CD8-positive, alpha-beta memory T cell (primary cell): ENCODE data around the gene SLC6A11. TPM values are rescaled to one million over a fixed set of nuclear protein-coding genes. Genes with fewer than 3 reads are reported as not detected.

Source experiments
- CTCF ChIA-PET: fragments of 350-600 bp; sonication (Branson Sonifier 250); formaldehyde crosslinking; loops from one replicate; lab custom pipeline; 2021; ENCODE audit warnings: antibody characterized with exemption; lab: Charles Lee
- POLR2A ChIA-PET: fragments of 350-600 bp; sonication (Branson Sonifier 250); formaldehyde crosslinking; loops from one replicate; lab custom pipeline; 2021; ENCODE audit warnings: antibody characterized with exemption; lab: Charles Lee
- DNase-seq, 5 donors: peaks; one replicate each; pipeline versions ENCODE4 v3.0.0 to v3.0.0-alpha.2; 2020 to 2022; ENCODE audit warnings: mixed read lengths in 1 of 5
- H3K27ac ChIP-seq: one replicate; pipeline ENCODE4 v1.7.0; 2013; ENCODE audit warnings: low read depth, mild to moderate bottlenecking, low read length, moderate library complexity
- H3K27me3 ChIP-seq: 2 replicates; pipeline ENCODE4 v1.7.0; 2013; ENCODE audit warnings: low read length, mild to moderate bottlenecking; ENCODE audit not compliant: insufficient read depth, poor library complexity, severe bottlenecking
- H3K36me3 ChIP-seq: 2 replicates; pipeline ENCODE4 v1.7.0; 2013; ENCODE audit warnings: mild to moderate bottlenecking, low read length, moderate library complexity; ENCODE audit not compliant: insufficient read depth
- H3K4me1 ChIP-seq: 2 replicates; pipeline ENCODE4 v1.7.0; 2013; ENCODE audit warnings: mild to moderate bottlenecking, low read length, moderate library complexity; ENCODE audit not compliant: insufficient read depth
- H3K4me3 ChIP-seq: 2 replicates; pipeline ENCODE4 v1.7.0; 2013; ENCODE audit warnings: mild to moderate bottlenecking, low read length
- H3K9me3 ChIP-seq: 2 replicates; pipeline ENCODE4 v1.7.0; 2013; ENCODE audit warnings: mild to moderate bottlenecking, low read length
- H3K27ac Mint-ChIP-seq, 8 donors: one replicate each; pipeline ENCODE4 v1.8.0; 2020 to 2021; ENCODE audit warnings: mixed read lengths in 8 of 8, mild to moderate bottlenecking in 6 of 8, inconsistent platforms in 3 of 8, moderate library complexity in 3 of 8
- H3K27me3 Mint-ChIP-seq, 2 donors: one replicate each; pipeline ENCODE4 v1.8.0; 2020 to 2021; ENCODE audit warnings: mixed read lengths in 2 of 2, mild to moderate bottlenecking in 1 of 2, moderate library complexity in 1 of 2
- H3K36me3 Mint-ChIP-seq, 3 donors: one replicate each; pipeline ENCODE4 v1.8.0; 2020 to 2021; ENCODE audit warnings: mixed read lengths in 3 of 3, inconsistent platforms in 1 of 3, mild to moderate bottlenecking in 1 of 3
- H3K4me1 Mint-ChIP-seq, 3 donors: one replicate each; pipeline ENCODE4 v1.8.0; 2020 to 2021; ENCODE audit warnings: mixed read lengths in 3 of 3, inconsistent platforms in 1 of 3, mild to moderate bottlenecking in 1 of 3
- H3K4me3 Mint-ChIP-seq, 7 donors: one replicate each; pipeline ENCODE4 v1.8.0; 2020 to 2021; ENCODE audit warnings: mixed read lengths in 7 of 7, mild to moderate bottlenecking in 6 of 7, moderate library complexity in 4 of 7, inconsistent platforms in 2 of 7
- H3K9me3 Mint-ChIP-seq, 5 donors: one replicate each; pipeline ENCODE4 v1.8.0; 2020 to 2022; ENCODE audit warnings: mixed read lengths in 5 of 5, mild to moderate bottlenecking in 3 of 5, moderate library complexity in 2 of 5, inconsistent platforms in 1 of 5
- polyA plus RNA-seq: library from polyadenylated mRNA; unstranded; fragments of 300-500 nt; fragmentation: Illumina TruSeq; gene quantifications from one replicate; pipeline ENCODE4 v1.2.3, GENCODE V29; 2021
- total RNA-seq, 2 experiments: library from RNA; stranded (reverse); gene quantifications; one replicate each; pipeline ENCODE4 v1.2.3, GENCODE V29; 2021

The SLC6A11 gene
- total RNA-seq (not detected), polyA plus RNA-seq (not detected)

DNA sequence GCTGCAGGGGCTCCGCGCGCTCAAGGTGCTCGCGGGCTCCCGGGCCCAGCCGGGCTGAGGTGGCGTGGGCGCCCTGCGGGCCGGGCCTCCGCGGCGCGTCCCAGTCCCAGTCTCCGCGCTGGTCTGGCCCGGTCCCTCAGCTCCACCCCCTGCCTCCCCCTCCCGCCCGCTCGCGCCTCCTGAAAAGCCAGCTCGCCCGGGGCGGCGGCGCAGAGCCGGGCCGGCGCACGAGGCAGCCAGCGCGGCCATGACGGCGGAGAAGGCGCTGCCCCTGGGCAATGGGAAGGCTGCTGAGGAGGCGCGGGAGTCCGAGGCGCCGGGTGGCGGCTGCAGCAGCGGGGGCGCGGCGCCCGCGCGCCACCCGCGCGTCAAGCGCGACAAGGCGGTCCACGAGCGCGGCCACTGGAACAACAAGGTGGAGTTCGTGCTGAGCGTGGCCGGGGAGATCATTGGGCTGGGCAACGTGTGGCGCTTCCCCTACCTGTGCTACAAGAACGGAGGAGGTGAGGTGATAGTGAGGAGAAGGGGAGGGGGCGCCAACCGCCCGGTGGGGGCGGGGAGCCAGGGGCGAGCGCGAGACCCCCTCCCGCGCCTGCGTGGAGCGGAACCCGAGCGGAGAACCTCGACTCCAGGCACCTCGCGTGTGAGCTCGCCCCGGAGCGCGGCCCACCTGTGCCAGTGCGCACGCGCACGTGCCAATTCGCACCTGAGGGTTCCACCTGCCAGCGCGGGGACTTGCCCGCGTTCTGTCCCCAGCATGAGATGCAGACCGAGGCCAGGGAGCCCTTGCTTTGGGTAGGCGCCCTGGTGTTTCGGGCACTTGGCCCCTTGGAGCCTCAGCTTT, at the start of gene SLC6A11:
Gene SLC6A11, plus strand, starts transcription at position 210 of the 844 bp plus-strand sequence. Its CDS starts 38 bp downstream, at position 248.
- CTCF ChIA-PET = no interaction called here
- DNase-seq = no peak
- Mint-ChIP-seq H3K27ac (no peak within 1 kb of the TSS), H3K27me3 (peaks cover 14 to 33% of the 10 kb centered on the region in 2 donors), H3K4me3 (no peak within 1 kb of the TSS), H3K36me3 (no peaks in the 10 kb centered on the region), H3K9me3 (no peaks in the 10 kb centered on the region), H3K4me1 (peaks cover 0 to 5% (median 0%) of the 10 kb centered on the region in 3 donors)
- no peaks in the 10 kb centered on the region for H3K9me3 ChIP-seq
- no peak within 1 kb of the TSS for H3K4me3 ChIP-seq
- no peak within 1 kb of the TSS for H3K27ac ChIP-seq
- no peaks in the 10 kb centered on the region for H3K4me1 ChIP-seq
- H3K36me3 ChIP-seq = no peaks in the 10 kb centered on the region
- POLR2A ChIA-PET = no interaction called here
- H3K27me3 ChIP-seq = no peaks in the 10 kb centered on the region

GRCh38 chr3:10768708-10769394, 47.2 kb upstream of the SLC6A11 start:
- DNase-seq = no peak
- H3K27me3 ChIP-seq = no peaks in the 10 kb centered on the region
- H3K4me3 ChIP-seq = no peak overlapping the region
- H3K4me1 Mint-ChIP-seq = no peaks in the 10 kb centered on the region
- no peaks in the 10 kb centered on the region for H3K9me3 ChIP-seq
- no peaks in the 10 kb centered on the region for H3K4me1 ChIP-seq
- H3K27ac Mint-ChIP-seq = no peak overlapping the region
- H3K27me3 Mint-ChIP-seq = peaks cover 11 to 51% of the 10 kb centered on the region in 2 donors
- H3K36me3 ChIP-seq = no peaks in the 10 kb centered on the region
- peaks cover 0 to 2% (median 0%) of the 10 kb centered on the region in 5 donors for H3K9me3 Mint-ChIP-seq
- no peak overlapping the region for H3K4me3 Mint-ChIP-seq
- no peak overlapping the region for H3K27ac ChIP-seq
- ChIA-PET CTCF (interaction anchor here (1.1 to 1.5 kb wide), 2 partner anchors 10 to 13 kb away, joined by 4 to 5 read pairs; no protein-coding TSS in a partner anchor), POLR2A (no interaction called here)
- no peaks in the 10 kb centered on the region for H3K36me3 Mint-ChIP-seq

GRCh38 chr3:10770547-10770946, 45.5 kb upstream of the SLC6A11 start:
- Histone ChIP-seq H3K36me3 (no peaks in the 10 kb centered on the region), H3K27me3 (no peaks in the 10 kb centered on the region), H3K27ac (no peak overlapping the region), H3K4me1 (no peaks in the 10 kb centered on the region), H3K9me3 (no peaks in the 10 kb centered on the region), H3K4me3 (no peak overlapping the region)
- H3K4me3 Mint-ChIP-seq = no peak overlapping the region
- H3K36me3 Mint-ChIP-seq = no peaks in the 10 kb centered on the region
- H3K27me3 Mint-ChIP-seq = peaks cover 9 to 51% of the 10 kb centered on the region in 2 donors
- ChIA-PET POLR2A (no interaction called here), CTCF (no interaction called here)
- no peak for DNase-seq
- H3K27ac Mint-ChIP-seq = no peak overlapping the region
- H3K9me3 Mint-ChIP-seq = peaks cover 0 to 4% (median 0%) of the 10 kb centered on the region in 5 donors
- H3K4me1 Mint-ChIP-seq = no peaks in the 10 kb centered on the region

GRCh38 chr3:10770981-10771380, 45.0 kb upstream of the SLC6A11 start:
- Mint-ChIP-seq H3K9me3 (peaks cover 0 to 4% (median 0%) of the 10 kb centered on the region in 5 donors), H3K36me3 (no peaks in the 10 kb centered on the region), H3K27ac (no peak overlapping the region), H3K27me3 (peaks cover 9 to 51% of the 10 kb centered on the region in 2 donors), H3K4me1 (no peaks in the 10 kb centered on the region), H3K4me3 (no peak overlapping the region)
- H3K27ac ChIP-seq = no peak overlapping the region
- ChIA-PET POLR2A (no interaction called here), CTCF (no interaction called here)
- H3K4me1 ChIP-seq = no peaks in the 10 kb centered on the region
- no peaks in the 10 kb centered on the region for H3K36me3 ChIP-seq
- no peak overlapping the region for H3K4me3 ChIP-seq
- H3K27me3 ChIP-seq = no peaks in the 10 kb centered on the region
- no peaks in the 10 kb centered on the region for H3K9me3 ChIP-seq
- no peak for DNase-seq

DNA sequence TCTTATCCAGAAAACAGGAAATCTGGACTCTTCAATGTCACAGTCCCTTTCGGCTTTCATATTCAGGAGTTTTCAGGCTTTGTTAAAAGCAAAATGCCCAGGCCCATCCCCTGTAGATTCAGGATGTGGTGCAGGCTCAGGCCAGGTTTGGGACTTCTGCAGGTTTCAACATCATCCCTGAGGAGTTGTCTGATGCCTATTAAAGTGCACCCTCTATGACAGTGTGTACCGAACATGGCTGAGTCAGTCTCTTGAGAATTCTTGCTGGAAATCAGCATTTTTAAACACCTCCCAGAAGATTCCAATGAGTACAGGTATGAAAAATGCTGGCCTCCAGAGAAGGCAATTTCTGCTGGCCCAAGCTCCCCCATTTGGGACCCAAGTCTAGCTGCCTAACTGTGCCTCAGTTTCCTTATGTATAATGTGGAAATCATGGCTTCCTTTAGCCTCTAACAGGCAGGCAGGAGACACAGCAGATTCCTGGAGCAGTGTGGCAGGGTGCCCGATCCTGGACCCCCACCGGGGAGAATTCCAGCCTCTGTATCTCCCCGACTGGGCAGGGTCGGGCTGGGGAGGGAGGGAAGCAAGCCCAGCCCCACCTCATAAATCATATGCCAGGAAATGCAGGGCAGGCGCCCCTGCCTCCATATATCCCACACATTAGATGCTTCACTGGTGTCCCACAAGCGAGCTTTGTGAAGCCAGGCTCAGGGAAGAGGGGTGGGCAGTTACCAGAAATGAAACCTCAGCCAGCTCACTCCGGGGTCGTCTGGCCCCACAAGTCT, 44.4 kb upstream of the SLC6A11 start:
- Mint-ChIP-seq H3K4me1 (no peaks in the 10 kb centered on the region), H3K9me3 (peaks cover 0 to 4% (median 0%) of the 10 kb centered on the region in 5 donors), H3K4me3 (no peak overlapping the region), H3K36me3 (no peaks in the 10 kb centered on the region), H3K27me3 (peaks cover 9 to 47% of the 10 kb centered on the region in 2 donors), H3K27ac (no peak overlapping the region)
- Histone ChIP-seq H3K36me3 (no peaks in the 10 kb centered on the region), H3K27ac (no peak overlapping the region), H3K4me1 (no peaks in the 10 kb centered on the region), H3K4me3 (no peak overlapping the region), H3K27me3 (no peaks in the 10 kb centered on the region), H3K9me3 (no peaks in the 10 kb centered on the region)
- ChIA-PET POLR2A (no interaction called here), CTCF (no interaction called here)
- DNase-seq = no peak

DNA sequence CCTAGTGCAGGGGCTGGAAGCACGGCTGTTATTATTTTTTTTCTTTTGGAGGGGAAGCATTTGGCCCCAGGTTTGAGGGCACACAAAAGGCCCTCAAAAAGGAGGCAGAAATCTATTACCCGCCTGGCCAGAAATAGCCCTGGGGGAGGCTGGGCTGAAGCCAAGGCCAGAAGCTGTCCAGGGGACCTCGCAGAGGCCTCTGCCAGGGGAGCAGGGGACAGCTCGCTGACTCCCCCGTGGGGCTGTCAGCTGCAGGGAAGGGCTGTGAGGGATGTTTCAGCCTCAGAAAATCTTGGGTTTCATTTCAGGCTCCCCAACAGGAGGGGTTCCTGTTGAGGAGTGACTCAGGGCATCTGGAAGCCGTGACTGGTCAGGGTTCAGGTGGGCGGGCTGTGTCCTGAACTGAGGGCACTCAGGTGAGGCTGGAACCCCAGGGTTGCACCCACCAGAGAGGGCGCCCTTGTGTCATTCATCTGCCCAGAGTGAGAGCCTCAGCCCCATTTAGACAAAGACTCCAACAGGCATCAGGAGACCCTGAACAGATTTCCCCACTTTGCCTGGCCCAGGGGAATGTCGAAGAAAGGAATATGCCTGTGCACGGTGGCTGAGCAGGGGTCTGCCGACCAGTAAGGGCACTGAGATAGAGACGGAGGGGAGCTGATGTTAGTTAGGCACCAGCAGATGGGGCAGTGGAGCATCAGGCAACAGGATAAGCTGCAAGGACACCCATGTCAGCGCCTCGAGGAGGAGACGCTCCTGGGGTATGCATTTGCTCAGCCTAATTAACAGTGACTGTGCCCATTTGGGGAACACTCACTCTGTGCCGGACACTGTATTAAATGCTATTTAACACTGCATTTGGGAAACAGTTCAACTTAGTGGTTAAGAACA, 43.5 kb upstream of the SLC6A11 start:
- no peak overlapping the region for H3K27ac ChIP-seq
- no peak for DNase-seq
- H3K9me3 ChIP-seq = no peaks in the 10 kb centered on the region
- no peaks in the 10 kb centered on the region for H3K4me1 ChIP-seq
- Mint-ChIP-seq H3K4me1 (no peaks in the 10 kb centered on the region), H3K9me3 (peaks cover 0 to 4% (median 0%) of the 10 kb centered on the region in 5 donors), H3K36me3 (no peaks in the 10 kb centered on the region), H3K27ac (no peak overlapping the region), H3K27me3 (peaks cover 9 to 44% of the 10 kb centered on the region in 2 donors), H3K4me3 (no peak overlapping the region)
- ChIA-PET POLR2A (no interaction called here), CTCF (interaction anchor here (1.7 kb wide), 1 partner anchor 10 kb away, joined by 5 read pairs; no protein-coding TSS in a partner anchor)
- no peaks in the 10 kb centered on the region for H3K36me3 ChIP-seq
- H3K27me3 ChIP-seq = no peaks in the 10 kb centered on the region
- no peak overlapping the region for H3K4me3 ChIP-seq

DNA sequence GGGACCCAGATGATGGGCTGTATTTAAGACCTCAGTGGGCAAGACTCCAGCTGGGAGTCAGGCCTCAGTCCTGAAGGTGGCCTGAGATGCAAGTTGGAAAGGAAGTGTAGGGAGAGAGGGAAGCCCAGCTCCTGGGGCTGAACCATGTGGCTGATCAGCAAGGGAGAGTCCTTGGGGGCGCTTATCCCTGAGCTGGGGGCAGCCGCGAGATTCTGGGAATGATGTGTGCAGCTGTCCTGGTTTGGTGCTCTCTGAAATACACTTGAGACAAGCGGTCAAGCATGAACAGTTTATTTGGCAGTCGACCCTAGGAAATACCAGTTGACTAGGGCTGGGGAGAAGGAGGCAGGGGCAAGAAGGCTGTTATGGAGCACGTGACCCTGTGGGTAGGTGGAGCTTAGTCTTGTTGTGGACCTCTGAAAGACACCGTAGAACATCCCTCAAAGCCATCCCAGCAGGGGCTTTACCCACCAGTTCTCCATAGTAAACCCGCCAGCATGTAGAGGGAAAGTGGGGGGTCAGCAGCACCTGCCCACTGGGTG, 41.8 kb upstream of the SLC6A11 start:
- Histone ChIP-seq H3K9me3 (no peaks in the 10 kb centered on the region), H3K4me3 (no peak overlapping the region), H3K36me3 (no peaks in the 10 kb centered on the region), H3K27me3 (no peaks in the 10 kb centered on the region), H3K4me1 (no peaks in the 10 kb centered on the region), H3K27ac (no peak overlapping the region)
- no peak overlapping the region for H3K27ac Mint-ChIP-seq
- no peak for DNase-seq
- ChIA-PET CTCF (interaction anchor here (1.7 kb wide), 1 partner anchor 8 kb away, joined by 5 read pairs; no protein-coding TSS in a partner anchor), POLR2A (no interaction called here)
- peaks cover 0 to 4% (median 0%) of the 10 kb centered on the region in 5 donors for H3K9me3 Mint-ChIP-seq
- H3K4me3 Mint-ChIP-seq = no peak overlapping the region
- no peaks in the 10 kb centered on the region for H3K36me3 Mint-ChIP-seq
- H3K27me3 Mint-ChIP-seq = peaks cover 9 to 42% of the 10 kb centered on the region in 2 donors
- H3K4me1 Mint-ChIP-seq = no peaks in the 10 kb centered on the region
